Activated CD4-positive, alpha-beta T cell treated with anti-CD3 and anti-CD28 coated beads for 24 hours (primary cell): Measurements from ENCODE around the gene PSME3.
"Not testable (repeated sequence)": the region's sequence is repeated elsewhere in the genome, so short reads cannot be mapped to it uniquely, and the experiment has no call there.

Experiments used
- DNase-seq, 2 donors: peaks; one replicate each; pipeline ENCODE4 v3.0.0-alpha.2; 2020; ENCODE audit warnings: low read depth in 2 of 2

Gene PSME3

DNA sequence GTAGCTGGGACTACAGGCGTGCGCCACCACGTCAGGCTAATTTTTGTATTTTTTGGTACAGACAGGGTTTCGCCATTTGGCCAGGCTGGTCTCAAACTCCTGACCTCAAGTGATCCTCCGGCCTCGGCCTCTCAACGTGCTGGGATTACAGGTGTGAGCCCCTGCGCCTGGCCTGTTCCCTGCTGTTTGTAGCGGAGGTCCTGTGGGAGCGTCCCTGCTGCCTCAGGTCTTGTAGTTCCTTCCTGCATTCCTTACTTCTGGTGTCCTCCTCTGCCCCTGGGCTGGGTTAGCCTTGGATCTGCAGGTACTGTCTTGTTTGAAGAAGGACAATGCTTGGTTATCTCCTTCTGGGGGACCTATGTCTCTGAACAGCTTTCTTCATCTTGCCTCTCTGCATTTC, 43.8 kb downstream of the PSME3 start:
- no peak for DNase-seq

DNA sequence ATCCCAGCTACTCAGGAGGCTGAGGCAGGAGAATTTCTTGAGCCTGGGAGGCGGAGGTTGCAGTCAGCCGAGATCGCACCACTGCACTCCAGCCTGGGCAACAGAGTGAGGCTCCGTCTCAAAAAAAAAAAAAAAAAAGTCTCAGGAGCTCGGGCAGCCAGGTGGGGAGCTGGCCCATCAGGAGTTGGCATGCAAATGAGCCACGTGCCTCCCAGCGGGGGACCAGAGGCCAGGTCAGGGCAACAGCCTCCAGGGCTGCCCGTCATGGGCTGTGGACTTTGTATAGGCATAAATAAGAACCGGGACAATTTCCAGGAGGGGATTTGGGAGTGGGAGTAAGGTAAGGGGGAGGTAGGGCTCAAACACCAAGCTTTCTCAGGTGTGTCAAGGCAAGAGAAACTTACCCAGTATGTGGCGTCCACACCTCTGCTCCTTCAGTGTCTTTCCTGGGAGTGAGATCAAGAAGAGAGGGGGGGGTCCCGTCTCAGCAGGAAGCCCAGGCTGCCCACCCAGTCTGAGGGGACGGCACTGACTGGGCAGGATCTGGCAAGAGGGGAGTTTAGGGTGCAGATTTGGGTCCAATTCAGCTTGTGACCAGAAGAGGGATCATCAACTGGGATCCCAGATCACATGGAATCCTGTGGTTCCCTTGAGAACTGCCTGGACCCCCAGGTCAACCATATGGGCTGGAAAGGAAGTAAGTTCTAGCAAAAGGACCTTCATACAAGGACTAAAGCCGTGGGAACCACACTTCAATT, 45.1 kb downstream of the PSME3 start:
- DNase-seq: no peak

DNA sequence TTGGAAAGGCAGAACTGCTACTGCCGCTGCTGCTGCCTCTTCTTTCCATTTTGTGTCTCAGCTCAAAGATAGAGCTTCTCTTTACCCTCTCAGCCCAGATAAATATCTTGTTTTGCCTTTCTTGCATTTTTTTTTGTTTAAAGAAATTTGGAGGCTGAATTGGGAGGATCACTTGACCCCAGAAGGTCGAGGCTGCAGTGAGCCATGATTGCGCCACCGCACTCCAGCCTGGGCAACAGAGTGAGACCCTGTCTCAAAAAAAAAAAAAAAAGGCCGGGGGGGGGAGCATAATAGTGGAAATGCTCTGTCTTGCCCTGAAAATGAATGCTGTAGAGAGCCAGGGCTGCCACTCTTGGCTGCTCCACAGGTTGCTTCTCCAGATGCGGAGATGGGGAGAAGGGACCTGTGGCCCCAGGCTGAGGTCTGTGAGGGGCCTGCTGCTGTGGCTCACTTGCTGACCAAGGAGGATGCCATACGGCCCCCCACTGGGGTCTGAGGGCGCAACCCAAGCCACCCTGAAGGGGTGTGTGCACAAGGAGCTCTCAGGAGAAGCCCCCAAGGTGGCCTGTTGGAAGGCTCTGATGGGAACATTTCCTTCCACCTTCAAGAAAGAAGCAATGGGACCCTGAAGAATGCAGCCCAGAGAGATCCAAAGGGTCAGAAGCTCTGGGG, 45.9 kb downstream of the PSME3 start:
- no peak for DNase-seq

DNA sequence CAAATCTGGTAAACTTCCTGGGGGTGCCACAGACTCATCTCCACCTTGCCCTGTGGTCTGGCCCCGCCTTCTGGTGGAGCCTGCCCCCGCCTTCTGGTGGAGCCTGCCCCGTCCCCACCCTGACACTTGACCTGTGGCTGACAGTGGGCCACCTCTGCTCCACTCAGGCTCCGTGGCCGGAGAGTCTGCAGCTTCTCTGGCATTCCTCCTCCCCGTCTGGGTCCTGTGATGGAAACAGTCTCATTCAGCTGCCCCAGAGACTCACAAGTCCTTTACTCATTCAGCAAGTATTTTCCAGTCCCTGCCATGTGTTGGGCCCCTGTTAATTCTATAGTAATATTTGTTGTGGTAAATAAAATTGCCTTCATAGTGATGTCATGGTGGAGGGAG, 46.4 kb downstream of the PSME3 start:
- no peak for DNase-seq

DNA sequence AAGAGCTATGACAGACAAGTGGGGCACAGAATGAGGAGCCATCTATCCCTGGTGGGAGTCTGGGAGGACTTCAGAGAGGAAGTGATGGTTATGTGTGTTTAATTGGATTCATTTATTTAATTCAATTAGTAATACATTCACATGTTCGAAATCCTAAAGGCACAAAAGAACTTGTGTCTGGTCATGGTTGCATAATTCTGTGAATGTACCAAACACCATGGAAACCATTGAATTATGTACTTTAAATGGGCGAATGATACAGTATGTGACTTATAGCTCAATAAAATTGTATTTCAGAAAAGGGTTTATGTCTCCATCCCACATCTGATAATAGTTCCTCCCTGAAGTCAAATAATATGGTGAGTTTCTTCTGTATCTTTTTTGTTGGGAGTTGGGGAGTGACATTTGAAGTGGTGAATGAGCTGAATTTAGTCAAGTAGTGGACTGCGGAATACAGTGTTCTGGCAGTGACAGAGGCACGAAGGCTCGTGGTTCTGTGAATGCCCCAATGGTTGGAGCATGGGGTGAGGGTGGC, 47.6 kb downstream of the PSME3 start:
- no peak for DNase-seq

DNA sequence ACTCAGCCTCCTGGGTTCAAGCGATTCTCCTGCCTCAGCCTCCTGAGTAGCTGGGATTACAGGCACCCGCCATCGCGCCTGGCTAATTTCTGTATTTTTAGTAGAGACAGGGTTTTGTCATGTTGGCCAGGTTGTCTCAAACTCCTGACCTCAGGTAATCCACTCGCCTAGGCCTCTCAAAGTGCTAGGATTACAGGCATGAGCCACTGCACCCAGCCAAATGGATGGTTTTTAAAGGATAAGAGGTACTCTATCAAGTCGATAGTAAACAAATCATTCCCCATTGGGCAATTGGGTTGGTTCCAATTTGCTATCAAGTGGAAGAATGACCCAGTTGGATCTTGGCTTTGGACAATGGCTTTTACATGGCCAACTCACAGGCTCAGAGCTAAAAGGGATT, 48.5 kb downstream of the PSME3 start:
- DNase-seq: not testable (repeated sequence)

DNA sequence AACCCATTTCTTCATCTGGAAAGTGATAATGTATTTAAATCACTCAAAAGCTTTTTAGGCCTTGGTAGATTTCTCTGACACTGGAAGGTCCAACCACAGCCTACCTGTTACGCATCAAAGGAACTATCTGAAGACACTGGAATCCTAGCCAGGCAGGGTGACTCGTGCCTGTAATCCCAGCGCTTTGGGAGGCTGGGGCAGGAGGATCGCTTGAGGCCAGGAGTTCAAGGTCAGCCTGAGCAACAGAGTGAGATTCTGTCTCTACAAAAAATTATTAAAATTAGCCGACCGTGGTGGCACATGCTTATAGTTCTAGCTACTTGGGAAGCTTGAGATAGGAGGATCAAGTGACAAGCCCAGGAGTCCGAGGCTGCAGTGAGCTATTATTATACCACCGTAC, 49.0 kb downstream of the PSME3 start:
- DNase-seq: no peak

DNA sequence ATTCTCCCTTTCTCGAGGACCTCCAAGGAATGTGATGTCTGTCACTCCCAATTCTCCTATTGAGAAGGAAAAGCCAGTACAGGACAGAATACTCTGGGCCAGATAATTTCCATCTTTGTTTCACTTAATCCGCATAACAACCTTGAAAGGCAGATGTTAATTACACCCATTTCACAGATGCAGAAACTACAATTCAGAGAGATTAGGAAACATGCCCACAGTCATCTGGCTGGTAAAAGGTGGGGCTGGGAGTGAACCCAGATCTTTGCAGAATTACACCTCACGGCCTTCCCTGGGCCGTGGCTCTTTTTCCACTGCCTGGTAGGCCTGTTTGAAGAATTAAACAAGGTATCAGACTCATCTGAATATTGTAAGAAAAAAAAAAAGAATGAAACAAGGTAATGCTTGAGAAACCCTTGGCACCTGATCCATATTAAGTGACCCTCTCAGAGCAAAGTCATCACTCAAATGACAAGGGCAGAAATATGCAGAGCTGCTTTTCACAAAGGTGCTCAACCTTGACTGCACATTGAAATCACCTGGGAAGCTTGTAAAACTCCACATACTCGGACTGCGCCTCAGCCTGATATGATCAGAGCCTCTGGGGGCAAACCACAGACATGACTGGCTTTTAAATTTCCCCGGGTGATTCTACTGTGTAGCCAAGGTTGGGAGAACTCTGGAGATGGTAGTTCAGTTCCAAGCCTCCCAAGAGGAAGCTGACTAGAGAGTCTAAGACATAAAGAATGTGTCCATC, 50.8 kb downstream of the PSME3 start:
- DNase-seq: no peak

DNA sequence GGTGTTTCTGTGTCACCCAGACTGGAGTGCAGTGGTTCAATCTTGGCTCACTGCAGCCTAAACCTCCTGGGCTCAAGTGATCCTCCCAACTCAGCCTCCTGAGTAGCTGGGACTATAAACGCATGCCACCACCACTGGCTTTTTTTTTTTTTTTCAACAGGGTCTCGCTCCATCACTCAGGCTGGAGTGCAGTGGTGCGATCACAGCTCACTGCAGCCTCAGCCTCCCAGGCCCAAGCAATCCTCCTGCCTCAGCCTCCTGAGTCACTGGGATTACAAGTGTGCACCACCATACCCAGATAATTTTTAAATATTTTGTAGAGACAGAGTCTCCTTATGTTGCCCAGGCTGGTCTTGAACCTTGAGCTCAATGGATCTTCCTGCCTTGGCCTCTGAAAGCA, 52.6 kb downstream of the PSME3 start:
- DNase-seq: not testable (repeated sequence)

DNA sequence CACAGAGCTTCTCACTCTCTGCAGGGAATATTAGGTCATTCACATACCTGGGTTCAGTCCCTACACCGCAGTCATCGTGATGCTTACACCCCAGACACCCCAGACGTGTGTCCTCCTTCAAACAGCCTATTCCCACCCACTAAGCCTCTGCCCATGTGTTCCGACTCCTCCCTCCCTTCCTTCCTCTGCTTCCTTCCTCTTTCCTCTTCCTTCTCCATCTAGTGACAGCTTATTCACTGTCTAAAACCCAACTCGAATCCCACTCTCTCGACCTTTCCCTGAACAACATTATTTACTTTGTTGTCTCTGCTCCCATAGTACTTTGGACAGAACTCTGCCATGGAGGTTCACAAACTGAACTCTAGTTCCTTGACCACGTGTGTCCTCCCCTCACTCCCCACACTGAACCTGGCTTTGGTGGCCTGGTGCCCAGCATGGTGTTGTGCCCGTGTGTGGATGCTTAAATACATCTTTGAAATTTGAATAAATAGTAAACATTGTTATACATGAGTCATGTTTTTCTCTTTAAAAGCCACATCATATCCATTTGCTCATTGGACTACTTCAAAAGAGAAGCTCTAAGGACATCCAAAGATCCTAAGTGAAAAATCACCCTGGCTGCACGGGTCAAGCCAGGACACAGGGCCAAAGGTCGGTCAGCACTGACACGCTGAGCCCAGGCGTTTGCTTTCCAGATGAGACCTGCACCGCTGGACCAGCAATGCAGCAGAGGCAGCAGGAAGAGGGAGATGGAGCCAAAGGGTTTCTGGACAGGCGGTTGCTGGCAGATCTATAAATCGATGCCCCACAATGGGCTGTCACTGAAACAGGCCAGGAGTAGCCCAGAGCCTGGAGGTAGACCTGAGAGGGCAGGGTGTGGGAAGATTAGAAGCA, 53.3 kb downstream of the PSME3 start:
- no peak for DNase-seq

DNA sequence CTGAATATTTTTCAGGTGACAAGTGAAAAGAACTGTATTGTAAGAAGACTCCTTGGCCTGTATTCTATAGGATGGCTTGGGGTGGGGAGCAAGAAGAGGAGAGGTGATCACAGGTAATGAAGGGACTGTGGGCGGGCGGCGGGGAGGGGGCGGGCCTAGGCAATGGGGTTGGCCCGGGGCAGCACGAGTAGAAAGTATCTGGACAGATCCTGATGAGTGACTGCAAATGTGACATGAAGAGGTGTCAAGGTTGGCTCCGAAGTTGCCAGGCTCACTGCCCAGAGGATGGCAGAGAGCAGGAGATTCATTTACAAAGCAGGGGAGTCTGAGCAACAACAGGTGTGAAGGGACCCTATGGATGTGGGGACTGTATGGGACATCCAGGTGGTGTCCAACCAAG, 56.6 kb downstream of the PSME3 start:
- DNase-seq: no peak

DNA sequence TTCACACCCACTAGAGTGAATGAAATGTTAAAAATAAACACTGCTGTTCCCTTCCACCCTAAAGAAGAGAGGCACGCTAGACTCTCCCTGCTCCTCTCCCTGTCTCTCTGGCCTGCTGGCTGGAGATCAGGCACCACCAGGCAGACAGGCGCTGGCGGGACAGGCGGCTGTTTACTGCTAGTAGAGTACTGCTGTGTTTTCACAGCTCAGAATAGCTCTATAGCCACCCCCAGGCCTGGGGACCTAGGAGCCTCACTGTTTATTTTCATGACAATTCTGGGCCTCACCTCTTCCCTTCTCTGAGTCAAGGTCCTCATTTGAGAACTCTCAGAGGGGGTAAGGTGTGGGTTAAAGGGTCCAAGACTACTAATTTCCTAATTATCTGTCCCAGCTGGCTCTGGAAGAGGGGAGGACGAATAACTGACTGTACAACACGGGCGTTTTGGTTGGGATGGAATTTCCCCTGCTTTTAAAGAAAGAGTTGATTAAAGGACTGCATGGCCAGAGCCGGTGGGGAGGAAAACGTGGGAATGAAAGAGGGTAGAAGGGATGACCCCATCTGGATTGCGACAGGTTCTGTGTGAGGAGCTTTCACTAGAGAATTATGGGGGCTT, 58.4 kb downstream of the PSME3 start:
- no peak for DNase-seq

DNA sequence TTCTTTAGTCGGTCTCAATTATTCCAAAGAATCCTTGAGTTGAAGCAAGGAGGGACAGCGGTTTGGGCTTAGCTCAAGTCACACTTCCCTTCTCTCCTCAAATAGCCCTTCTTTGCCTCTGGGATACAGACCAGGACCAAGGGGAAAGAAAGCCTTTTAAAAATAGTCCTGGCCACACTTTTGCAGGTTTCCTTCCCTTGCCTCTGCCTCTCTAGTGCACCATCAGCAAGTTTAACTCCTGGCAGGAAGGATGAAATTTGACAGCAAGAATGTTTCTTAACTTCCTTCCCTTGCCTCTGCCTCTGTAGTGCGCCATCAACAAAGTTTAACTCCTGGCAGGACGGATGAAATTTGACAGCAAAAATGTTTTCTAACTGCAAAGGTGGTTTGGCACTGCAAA, 60.2 kb downstream of the PSME3 start:
- DNase-seq: no peak
